Uterus (tissue), 4 donors: ENCODE results near the gene IGF2R. TPM values are rescaled to one million over a fixed set of nuclear protein-coding genes. Genes with fewer than 3 reads are reported as not detected.
"Not testable (repeated sequence)": the region's sequence is repeated elsewhere in the genome, so short reads cannot be mapped to it uniquely, and the experiment has no call there.

Experiments
- DNase-seq, 2 donors: peaks; one replicate each; pipeline ENCODE4 v3.0.0-alpha.2; 2019 to 2020
- H3K27ac ChIP-seq, 2 donors: fragments of 200-600 bp; sonication (generic); 1 replicate in 1 of 2; 2 replicates in 1 of 2; pipeline ENCODE4 v1.5.1; 2016 to 2018
- H3K27me3 ChIP-seq, 2 donors: fragments of 200-600 bp; sonication (generic); one replicate each; pipeline ENCODE4 v1.5.1; 2018 to 2019; ENCODE audit warnings: control low read depth in 1 of 2
- H3K36me3 ChIP-seq, 2 donors: fragments of 200-600 bp; sonication (generic); one replicate each; pipeline ENCODE4 v1.5.1; 2019; ENCODE audit warnings: control low read depth in 1 of 2
- H3K4me1 ChIP-seq, 2 donors: fragments of 200-600 bp; sonication (generic); one replicate each; pipeline ENCODE4 v1.5.1; 2018 to 2019; ENCODE audit warnings: control low read depth in 1 of 2
- H3K4me3 ChIP-seq, 2 donors: fragments of 200-600 bp; sonication (generic); 1 replicate in 1 of 2; 2 replicates in 1 of 2; pipeline ENCODE4 v1.5.1; 2018 to 2019; ENCODE audit warnings: mild to moderate bottlenecking in 1 of 2
- H3K9me3 ChIP-seq, 2 donors: fragments of 200-600 bp; sonication (generic); one replicate each; pipeline ENCODE4 v1.5.1; 2019; ENCODE audit warnings: control low read depth in 1 of 2
- CTCF ChIP-seq, 4 experiments: fragments of 200-600 bp in 2 of 4; fragments of 450-650 bp in 2 of 4; sonication (generic) in 2 of 4; IDR thresholded peaks; one replicate each; pipeline ENCODE4 v1.5.1; 2016 to 2019; ENCODE audit warnings: antibody characterized with exemption in 4 of 4, mild to moderate bottlenecking in 2 of 4, moderate library complexity in 1 of 4
- POLR2A ChIP-seq, 2 donors: fragments of 450-650 bp; IDR thresholded peaks; one replicate each; pipeline ENCODE4 v1.6.1; 2016; ENCODE audit warnings: antibody characterized with exemption in 2 of 2, mild to moderate bottlenecking in 1 of 2, moderate library complexity in 1 of 2
- intact Hi-C: fragments of 100-400 bp; cut with DNase I; formaldehyde crosslinking; loops from one replicate; pipeline ENCODE4 v1.15.1; 2023; ENCODE audit warnings: low total_unique reads
- total RNA-seq, 4 donors: library from RNA; depleted of rRNA in 3 of 4; stranded (reverse); fragments of >200 nt in 3 of 4; gene quantifications; one replicate each; pipeline versions ENCODE4 v1.1.0 to v1.2.4, GENCODE V29; 2014 to 2023
- donor health status: DM: yes; HTN: yes; CAD: no.

The IGF2R gene
- total RNA-seq, 4 donors from 2014 or later: 36.5 to 91.7 (median 61.7) TPM

- peaks cover 3 to 6% of the 10 kb centered on the region in 2 donors for H3K4me1 ChIP-seq
- intact Hi-C loops: loop anchor here (5.0 kb wide), 1 partner anchor 320 kb away; no protein-coding TSS in a partner anchor
- H3K4me3 ChIP-seq: no peak overlapping the region
- no peaks in the 10 kb centered on the region for H3K27me3 ChIP-seq
- H3K36me3 ChIP-seq: no peaks in the 10 kb centered on the region
- no peak for DNase-seq
- H3K9me3 ChIP-seq: no peaks in the 10 kb centered on the region
- no peak for TF ChIP-seq POLR2A (IDR thresholded peaks at IDR 0.05)
- no peak for TF ChIP-seq CTCF (IDR thresholded peaks at IDR 0.05)
- H3K27ac ChIP-seq: peak overlapping the region in 1 of 2 donors; percentile 55
Measured at GRCh38 chr6:160137130-160137988, 168.5 kb downstream of the IGF2R start.

GRCh38 chr6:160137989-160138835 lies 169.3 kb downstream of the IGF2R start:
- Histone ChIP-seq H3K27me3 (no peaks in the 10 kb centered on the region), H3K4me1 (peaks cover 3 to 6% of the 10 kb centered on the region in 2 donors), H3K27ac (peak overlapping the region; percentile 55 to 80), H3K4me3 (no peak overlapping the region), H3K9me3 (no peaks in the 10 kb centered on the region), H3K36me3 (no peaks in the 10 kb centered on the region)
- intact Hi-C loops: loop anchor here (5.0 kb wide), 1 partner anchor 319 kb away; no protein-coding TSS in a partner anchor
- peak; percentile 69 to 75 (median 72) for TF ChIP-seq CTCF (IDR thresholded peaks at IDR 0.05)
- TF ChIP-seq POLR2A (IDR thresholded peaks at IDR 0.05): no peak
- DNase-seq: peak; percentile 42 to 53

- Histone ChIP-seq H3K36me3 (no peaks in the 10 kb centered on the region), H3K27me3 (no peaks in the 10 kb centered on the region), H3K4me1 (peaks cover 3 to 6% of the 10 kb centered on the region in 2 donors), H3K9me3 (no peaks in the 10 kb centered on the region), H3K27ac (peak overlapping the region; percentile 55 to 80), H3K4me3 (no peak overlapping the region)
- intact Hi-C loops: loop anchor here (5.0 kb wide), 1 partner anchor 318 kb away; no protein-coding TSS in a partner anchor
- no peak for DNase-seq
- TF ChIP-seq CTCF (IDR thresholded peaks at IDR 0.05) (no peak), POLR2A (IDR thresholded peaks at IDR 0.05) (no peak)
Measured at GRCh38 chr6:160138839-160139419, 170.0 kb downstream of the IGF2R start.

GRCh38 chr6:160139420-160139851 lies 170.6 kb downstream of the IGF2R start:
- H3K4me3 ChIP-seq: no peak overlapping the region
- H3K27ac ChIP-seq: peak overlapping the region; percentile 77 to 80
- intact Hi-C loops: loop anchor here (5.0 kb wide), 1 partner anchor 318 kb away; no protein-coding TSS in a partner anchor
- H3K9me3 ChIP-seq: no peaks in the 10 kb centered on the region
- H3K27me3 ChIP-seq: no peaks in the 10 kb centered on the region
- TF ChIP-seq POLR2A (IDR thresholded peaks at IDR 0.05) (no peak), CTCF (IDR thresholded peaks at IDR 0.05) (no peak)
- DNase-seq: peak; percentile 55 to 78
- H3K36me3 ChIP-seq: no peaks in the 10 kb centered on the region
- H3K4me1 ChIP-seq: peaks cover 3 to 6% of the 10 kb centered on the region in 2 donors

- H3K27ac ChIP-seq: peak overlapping the region; percentile 77 to 80
- H3K4me3 ChIP-seq, H3K4me1 ChIP-seq, H3K27me3 ChIP-seq, H3K9me3 ChIP-seq, intact Hi-C loops, DNase-seq, H3K36me3 ChIP-seq: not testable (repeated sequence)
Measured at GRCh38 chr6:160140493-160140892, 171.6 kb downstream of the IGF2R start.
